ENCODE results near the gene KRTAP9-8.
"Not testable (repeated sequence)": the region's sequence is repeated elsewhere in the genome, so short reads cannot be mapped to it uniquely, and the experiment has no call there.

KRTAP9-8 gene

GRCh38 chr17:41237949-41238437, at the start of gene KRTAP9-8:
Gene KRTAP9-8 (plus strand): TSS chr17:41237999. CDS start chr17:41238052, 53 bp downstream.
- DNase-seq: not testable (repeated sequence)

GRCh38 chr17:41189837-41190318, 47.9 kb upstream of the KRTAP9-8 start, which contains the start of gene KRTAP9-1:
Gene KRTAP9-1 (plus strand): TSS chr17:41189887. CDS start chr17:41189887, 0 bp downstream.
- DNase-seq: not testable (repeated sequence)

GRCh38 chr17:41190328-41190727, 47.5 kb upstream of the KRTAP9-8 start:
- DNase-seq: no peak

- DNase-seq: no peak
Observed at GRCh38 chr17:41196068-41196467, 41.7 kb upstream of the KRTAP9-8 start.

- no peak for DNase-seq
Observed at GRCh38 chr17:41199421-41200078, 38.2 kb upstream of the KRTAP9-8 start.

GRCh38 chr17:41211845-41212466, 25.8 kb upstream of the KRTAP9-8 start:
- DNase-seq: no peak

GRCh38 chr17:41212524-41213169, 25.2 kb upstream of the KRTAP9-8 start:
- no peak for DNase-seq

GRCh38 chr17:41215681-41216080, 22.1 kb upstream of the KRTAP9-8 start:
- no peak for DNase-seq

GRCh38 chr17:41223821-41224220, 14.0 kb upstream of the KRTAP9-8 start:
- DNase-seq: no peak

- DNase-seq: no peak
Observed at GRCh38 chr17:41226051-41226450, 11.7 kb upstream of the KRTAP9-8 start.

- DNase-seq: not testable (repeated sequence)
Observed at GRCh38 chr17:41226598-41227095, 11.2 kb upstream of the KRTAP9-8 start, which contains the start of gene KRTAP9-2. Gene KRTAP9-2 (plus strand): TSS chr17:41226648. CDS start chr17:41226655, 7 bp downstream.

GRCh38 chr17:41230094-41230493, 7.7 kb upstream of the KRTAP9-8 start:
- no peak for DNase-seq

- DNase-seq: no peak
Observed at GRCh38 chr17:41231731-41232130, 6.1 kb upstream of the KRTAP9-8 start.

GRCh38 chr17:41232399-41233105, 5.2 kb upstream of the KRTAP9-8 start, which contains the start of gene KRTAP9-3:
Gene KRTAP9-3 (plus strand): TSS chr17:41232449. CDS start chr17:41232502, 53 bp downstream.
- not testable (repeated sequence) for DNase-seq

- not testable (repeated sequence) for DNase-seq
Observed at GRCh38 chr17:41237116-41237515, 683 bp upstream of the KRTAP9-8 start.

- DNase-seq: not testable (repeated sequence)
Observed at GRCh38 chr17:41246995-41247787, 9.4 kb downstream of the KRTAP9-8 start.

- DNase-seq: not testable (repeated sequence)
Observed at GRCh38 chr17:41249637-41250240, 11.9 kb downstream of the KRTAP9-8 start, which contains the start of gene KRTAP9-4. Gene KRTAP9-4 (plus strand): TSS chr17:41249687. CDS start chr17:41249721, 34 bp downstream.

GRCh38 chr17:41251261-41251660, 13.5 kb downstream of the KRTAP9-8 start:
- DNase-seq: no peak

GRCh38 chr17:41254861-41255260, 17.1 kb downstream of the KRTAP9-8 start:
- DNase-seq: no peak

GRCh38 chr17:41255381-41256290, 17.8 kb downstream of the KRTAP9-8 start, which contains the start of gene KRTAP9-9:
Gene KRTAP9-9 (plus strand): TSS chr17:41255384.
- not testable (repeated sequence) for DNase-seq
